GM12878 (cell line): ENCODE measurements around the gene MAPK8. TPM values are rescaled to one million over a fixed set of nuclear protein-coding genes. Genes with fewer than 3 reads are reported as not detected.

ENCODE experiments used
- CBFB ChIP-seq: IDR thresholded peaks from 2 replicates; pipeline ENCODE4 v1.6.1; 2016; ENCODE audit warnings: antibody characterized with exemption, low read depth
- CHD2 ChIP-seq: IDR thresholded peaks from 2 replicates; pipeline ENCODE4 v1.6.1; 2011; ENCODE audit warnings: low read depth, low read length, improper control_type of control experiment, borderline replicate concordance
- EP300 ChIP-seq, 2 experiments: fragments of 150-350 bp in 1 of 2; IDR thresholded peaks; 2 replicates each; pipeline ENCODE4 v1.6.1; 2011 to 2012; ENCODE audit warnings: low read depth in 2 of 2, low read length in 2 of 2, borderline replicate concordance in 1 of 2, improper control_type of control experiment in 1 of 2, inconsistent platforms in 1 of 2; ENCODE audit not compliant: control insufficient read depth in 1 of 2
- EZH2 ChIP-seq: IDR thresholded peaks from 2 replicates; pipeline ENCODE4 v1.6.1; 2012; ENCODE audit warnings: low read depth, mild to moderate bottlenecking, control low read depth, inconsistent platforms, low read length, borderline replicate concordance; ENCODE audit not compliant: control insufficient read depth
- GABPA ChIP-seq: IDR thresholded peaks from 2 replicates; pipeline ENCODE4 v1.6.1; 2014; ENCODE audit warnings: antibody characterized with exemption, low read depth, mild to moderate bottlenecking, inconsistent platforms
- HDGF ChIP-seq: fragments of 450-650 bp; IDR thresholded peaks from 2 replicates; pipeline ENCODE4 v1.6.1; 2016; ENCODE audit warnings: antibody characterized with exemption
- MTA2 ChIP-seq: fragments of 450-650 bp; IDR thresholded peaks from 2 replicates; pipeline ENCODE4 v1.6.1; 2016; ENCODE audit warnings: low read depth, mild to moderate bottlenecking, moderate library complexity
- MTA3 ChIP-seq: IDR thresholded peaks from 2 replicates; pipeline ENCODE4 v1.6.1; 2012; ENCODE audit warnings: low read length, inconsistent platforms, borderline replicate concordance
- NFYB ChIP-seq: IDR thresholded peaks from 2 replicates; pipeline ENCODE4 v1.6.1; 2011; ENCODE audit warnings: low read depth, mild to moderate bottlenecking, low read length, improper control_type of control experiment, moderate library complexity; ENCODE audit not compliant: insufficient read depth
- PML ChIP-seq: IDR thresholded peaks from 2 replicates; pipeline ENCODE4 v1.6.1; 2012; ENCODE audit warnings: low read length, inconsistent platforms
- RB1 ChIP-seq: fragments of 450-650 bp; formaldehyde crosslinking; IDR thresholded peaks from 2 replicates; pipeline ENCODE4 v1.6.1; 2017; ENCODE audit warnings: mild to moderate bottlenecking, borderline replicate concordance
- RUNX3 ChIP-seq: IDR thresholded peaks from 2 replicates; pipeline ENCODE4 v1.6.1; 2012; ENCODE audit warnings: low read length, inconsistent platforms
- SP1 ChIP-seq: IDR thresholded peaks from one replicate; pipeline ENCODE4 v1.6.1; 2011; ENCODE audit warnings: low read depth, low read length
- STAT1 ChIP-seq: fragments of 450-650 bp; conservative IDR thresholded peaks from 2 replicates; pipeline ENCODE4 v1.6.1; 2014; ENCODE audit warnings: antibody characterized with exemption, mild to moderate bottlenecking
- SUZ12 ChIP-seq: fragments of 200-600 bp; sonication (generic); IDR thresholded peaks from one replicate; pipeline ENCODE4 v1.6.1; 2018; ENCODE audit warnings: antibody characterized with exemption, mild to moderate bottlenecking; ENCODE audit not compliant: unreplicated experiment
- TAF1 ChIP-seq: IDR thresholded peaks from 2 replicates; pipeline ENCODE4 v1.6.1; 2011; ENCODE audit warnings: mild to moderate bottlenecking, low read depth, low read length, borderline replicate concordance
- ZNF622 ChIP-seq: fragments of 450-650 bp; IDR thresholded peaks from 2 replicates; pipeline ENCODE4 v1.6.1; 2017; ENCODE audit warnings: mild to moderate bottlenecking, inconsistent platforms
- polyA plus RNA-seq, 11 experiments: library from polyadenylated mRNA; depleted of rRNA in 4 of 11; unstranded in 6 of 11; stranded (reverse) in 5 of 11; fragments of >200 nt; fragmentation: Nextera tagmentation in 4 of 11; fragmentation: Illumina TruSeq in 1 of 11; extraction: Ambion mirVana in 4 of 11; extraction: Trizol in 1 of 11; gene quantifications; 1 replicate in 1 of 11; 2 replicates in 10 of 11; pipeline versions ENCODE4 v1.2.1 to v1.2.3, GENCODE V29; 2011 to 2016; ENCODE audit warnings: inconsistent platforms in 2 of 11, missing spikeins in 2 of 11, low read depth in 1 of 11
- total RNA-seq, 4 experiments: library from RNA; depleted of rRNA in 3 of 4; stranded (reverse); fragments of >200 nt in 3 of 4; fragmentation: Illumina TruSeq in 1 of 4; extraction: Trizol in 1 of 4; gene quantifications; 2 replicates each; pipeline versions ENCODE4 v1.2.1 to v1.2.3, GENCODE V29; 2013 to 2021
- TF ChIP-seq, protein P1 (sequence below): IDR thresholded peaks from 2 replicates; pipeline ENCODE4 v1.6.1; 2011; ENCODE audit warnings: mild to moderate bottlenecking, low read depth, low read length, moderate library complexity; ENCODE audit not compliant: insufficient replicate concordance
- TF ChIP-seq, protein P2 (sequence below): fragments of 450-650 bp; IDR thresholded peaks from 2 replicates; pipeline ENCODE4 v1.6.1; 2017; ENCODE audit warnings: mild to moderate bottlenecking, moderate library complexity
- TF ChIP-seq, protein P3 (sequence below), 3 experiments: IDR thresholded peaks in 2 of 3; conservative IDR thresholded peaks in 1 of 3; 2 replicates each; pipeline ENCODE4 v1.5.1; 2011; ENCODE audit warnings: low read depth in 3 of 3, low read length in 3 of 3, mild to moderate bottlenecking in 3 of 3, control low read depth in 2 of 3, moderate library complexity in 2 of 3, inconsistent platforms in 1 of 3, mixed read lengths in 1 of 3; ENCODE audit not compliant: control insufficient read depth in 2 of 3, insufficient read depth in 1 of 3; ENCODE audit errors: extremely low read depth in 1 of 3
- TF ChIP-seq, protein P4 (sequence below): IDR thresholded peaks from 2 replicates; pipeline ENCODE4 v1.6.1; 2011; ENCODE audit warnings: low read depth, mild to moderate bottlenecking, low read length, moderate library complexity, borderline replicate concordance; ENCODE audit errors: extremely low read depth
- TF ChIP-seq, protein P5 (sequence below): IDR thresholded peaks from 2 replicates; pipeline ENCODE4 v1.6.1; 2011; ENCODE audit warnings: borderline replicate concordance, low read depth, mild to moderate bottlenecking, moderate library complexity, low read length; ENCODE audit not compliant: insufficient read depth, poor library complexity, severe bottlenecking

Gene MAPK8
- total and polyA plus RNA-seq, 10 of the 15 experiments (the other 5 are each of a cell fraction or from before 2014, with no cell fraction given): 3.9 to 102 (median 40.0) TPM

DNA sequence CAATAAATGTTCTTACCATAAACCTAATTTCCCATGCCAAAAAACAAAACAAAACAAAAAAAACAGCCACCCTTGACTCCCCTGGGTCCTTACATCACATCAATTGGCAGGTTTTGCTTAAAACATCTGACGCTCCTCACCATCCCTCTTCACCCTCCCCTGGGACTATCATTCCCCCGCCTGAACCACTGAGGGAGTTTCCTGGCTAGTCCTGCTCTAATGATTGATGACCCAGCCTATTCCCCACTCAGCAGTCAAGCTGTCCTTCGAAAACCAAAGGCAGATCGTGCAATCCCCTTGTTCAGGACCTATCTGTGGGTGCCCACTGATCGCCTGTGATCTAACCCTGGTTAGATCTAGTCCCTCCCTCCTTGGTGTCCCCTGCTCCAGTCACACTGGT, 20.8 kb upstream of the MAPK8 start (continued):
- TF ChIP-seq SP1 (peak; percentile 67), GABPA (no peak), CHD2 (peak; percentile 78), TAF1 (no peak), SUZ12 (no peak), PML (no peak), ZNF622 (no peak), NFYB (no peak), HDGF (peak; percentile 77; the same call in 1 of the 2 replicates), RUNX3 (peak; percentile 88), STAT1 (no peak), MTA3 (no peak), EZH2 (no peak), EP300 (IDR thresholded peaks at IDR 0.05; ENCODE audit: borderline replicate concordance in 1 of 2, control insufficient read depth in 1 of 2, low read depth in 2 of 2, low read length in 2 of 2) (peak; percentile 80 to 84), RB1 (no peak; the same call in 1 of the 2 replicates), MTA2 (peak; percentile 86), CBFB (0 out of 2 replicates have a peak, but pooled peaks have one; percentile 40)
- TF ChIP-seq, protein P1, sequence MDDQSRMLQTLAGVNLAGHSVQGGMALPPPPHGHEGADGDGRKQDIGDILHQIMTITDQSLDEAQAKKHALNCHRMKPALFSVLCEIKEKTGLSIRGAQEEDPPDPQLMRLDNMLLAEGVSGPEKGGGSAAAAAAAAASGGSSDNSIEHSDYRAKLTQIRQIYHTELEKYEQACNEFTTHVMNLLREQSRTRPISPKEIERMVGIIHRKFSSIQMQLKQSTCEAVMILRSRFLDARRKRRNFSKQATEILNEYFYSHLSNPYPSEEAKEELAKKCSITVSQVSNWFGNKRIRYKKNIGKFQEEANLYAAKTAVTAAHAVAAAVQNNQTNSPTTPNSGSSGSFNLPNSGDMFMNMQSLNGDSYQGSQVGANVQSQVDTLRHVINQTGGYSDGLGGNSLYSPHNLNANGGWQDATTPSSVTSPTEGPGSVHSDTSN: peak; percentile 91
- TF ChIP-seq, protein P2, sequence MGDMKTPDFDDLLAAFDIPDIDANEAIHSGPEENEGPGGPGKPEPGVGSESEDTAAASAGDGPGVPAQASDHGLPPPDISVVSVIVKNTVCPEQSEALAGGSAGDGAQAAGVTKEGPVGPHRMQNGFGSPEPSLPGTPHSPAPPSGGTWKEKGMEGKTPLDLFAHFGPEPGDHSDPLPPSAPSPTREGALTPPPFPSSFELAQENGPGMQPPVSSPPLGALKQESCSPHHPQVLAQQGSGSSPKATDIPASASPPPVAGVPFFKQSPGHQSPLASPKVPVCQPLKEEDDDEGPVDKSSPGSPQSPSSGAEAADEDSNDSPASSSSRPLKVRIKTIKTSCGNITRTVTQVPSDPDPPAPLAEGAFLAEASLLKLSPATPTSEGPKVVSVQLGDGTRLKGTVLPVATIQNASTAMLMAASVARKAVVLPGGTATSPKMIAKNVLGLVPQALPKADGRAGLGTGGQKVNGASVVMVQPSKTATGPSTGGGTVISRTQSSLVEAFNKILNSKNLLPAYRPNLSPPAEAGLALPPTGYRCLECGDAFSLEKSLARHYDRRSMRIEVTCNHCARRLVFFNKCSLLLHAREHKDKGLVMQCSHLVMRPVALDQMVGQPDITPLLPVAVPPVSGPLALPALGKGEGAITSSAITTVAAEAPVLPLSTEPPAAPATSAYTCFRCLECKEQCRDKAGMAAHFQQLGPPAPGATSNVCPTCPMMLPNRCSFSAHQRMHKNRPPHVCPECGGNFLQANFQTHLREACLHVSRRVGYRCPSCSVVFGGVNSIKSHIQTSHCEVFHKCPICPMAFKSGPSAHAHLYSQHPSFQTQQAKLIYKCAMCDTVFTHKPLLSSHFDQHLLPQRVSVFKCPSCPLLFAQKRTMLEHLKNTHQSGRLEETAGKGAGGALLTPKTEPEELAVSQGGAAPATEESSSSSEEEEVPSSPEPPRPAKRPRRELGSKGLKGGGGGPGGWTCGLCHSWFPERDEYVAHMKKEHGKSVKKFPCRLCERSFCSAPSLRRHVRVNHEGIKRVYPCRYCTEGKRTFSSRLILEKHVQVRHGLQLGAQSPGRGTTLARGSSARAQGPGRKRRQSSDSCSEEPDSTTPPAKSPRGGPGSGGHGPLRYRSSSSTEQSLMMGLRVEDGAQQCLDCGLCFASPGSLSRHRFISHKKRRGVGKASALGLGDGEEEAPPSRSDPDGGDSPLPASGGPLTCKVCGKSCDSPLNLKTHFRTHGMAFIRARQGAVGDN: peak; percentile 96
- TF ChIP-seq, protein P3, sequence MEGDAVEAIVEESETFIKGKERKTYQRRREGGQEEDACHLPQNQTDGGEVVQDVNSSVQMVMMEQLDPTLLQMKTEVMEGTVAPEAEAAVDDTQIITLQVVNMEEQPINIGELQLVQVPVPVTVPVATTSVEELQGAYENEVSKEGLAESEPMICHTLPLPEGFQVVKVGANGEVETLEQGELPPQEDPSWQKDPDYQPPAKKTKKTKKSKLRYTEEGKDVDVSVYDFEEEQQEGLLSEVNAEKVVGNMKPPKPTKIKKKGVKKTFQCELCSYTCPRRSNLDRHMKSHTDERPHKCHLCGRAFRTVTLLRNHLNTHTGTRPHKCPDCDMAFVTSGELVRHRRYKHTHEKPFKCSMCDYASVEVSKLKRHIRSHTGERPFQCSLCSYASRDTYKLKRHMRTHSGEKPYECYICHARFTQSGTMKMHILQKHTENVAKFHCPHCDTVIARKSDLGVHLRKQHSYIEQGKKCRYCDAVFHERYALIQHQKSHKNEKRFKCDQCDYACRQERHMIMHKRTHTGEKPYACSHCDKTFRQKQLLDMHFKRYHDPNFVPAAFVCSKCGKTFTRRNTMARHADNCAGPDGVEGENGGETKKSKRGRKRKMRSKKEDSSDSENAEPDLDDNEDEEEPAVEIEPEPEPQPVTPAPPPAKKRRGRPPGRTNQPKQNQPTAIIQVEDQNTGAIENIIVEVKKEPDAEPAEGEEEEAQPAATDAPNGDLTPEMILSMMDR (IDR thresholded peaks at IDR 0.05 in 2 of 3, conservative IDR thresholded peaks at IDR 0.05 in 1 of 3; ENCODE audit: control insufficient read depth in 2 of 3, extremely low read depth in 1 of 3, insufficient read depth in 1 of 3, low read depth in 3 of 3, low read length in 3 of 3): no peak
- TF ChIP-seq, protein P4, sequence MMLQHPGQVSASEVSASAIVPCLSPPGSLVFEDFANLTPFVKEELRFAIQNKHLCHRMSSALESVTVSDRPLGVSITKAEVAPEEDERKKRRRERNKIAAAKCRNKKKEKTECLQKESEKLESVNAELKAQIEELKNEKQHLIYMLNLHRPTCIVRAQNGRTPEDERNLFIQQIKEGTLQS: no peak
- TF ChIP-seq, protein P5, sequence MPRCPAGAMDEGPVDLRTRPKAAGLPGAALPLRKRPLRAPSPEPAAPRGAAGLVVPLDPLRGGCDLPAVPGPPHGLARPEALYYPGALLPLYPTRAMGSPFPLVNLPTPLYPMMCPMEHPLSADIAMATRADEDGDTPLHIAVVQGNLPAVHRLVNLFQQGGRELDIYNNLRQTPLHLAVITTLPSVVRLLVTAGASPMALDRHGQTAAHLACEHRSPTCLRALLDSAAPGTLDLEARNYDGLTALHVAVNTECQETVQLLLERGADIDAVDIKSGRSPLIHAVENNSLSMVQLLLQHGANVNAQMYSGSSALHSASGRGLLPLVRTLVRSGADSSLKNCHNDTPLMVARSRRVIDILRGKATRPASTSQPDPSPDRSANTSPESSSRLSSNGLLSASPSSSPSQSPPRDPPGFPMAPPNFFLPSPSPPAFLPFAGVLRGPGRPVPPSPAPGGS: peak; percentile 95
